GM12873 (cell line): ENCODE results near the gene PWWP2B.

Source experiments
- CTCF ChIP-seq: IDR thresholded peaks from 2 replicates; pipeline ENCODE4 v1.5.1; 2012; ENCODE audit warnings: low read depth, mild to moderate bottlenecking, moderate library complexity, low read length, control low read depth; ENCODE audit not compliant: insufficient read depth; ENCODE audit errors: missing control alignments

Gene PWWP2B

DNA sequence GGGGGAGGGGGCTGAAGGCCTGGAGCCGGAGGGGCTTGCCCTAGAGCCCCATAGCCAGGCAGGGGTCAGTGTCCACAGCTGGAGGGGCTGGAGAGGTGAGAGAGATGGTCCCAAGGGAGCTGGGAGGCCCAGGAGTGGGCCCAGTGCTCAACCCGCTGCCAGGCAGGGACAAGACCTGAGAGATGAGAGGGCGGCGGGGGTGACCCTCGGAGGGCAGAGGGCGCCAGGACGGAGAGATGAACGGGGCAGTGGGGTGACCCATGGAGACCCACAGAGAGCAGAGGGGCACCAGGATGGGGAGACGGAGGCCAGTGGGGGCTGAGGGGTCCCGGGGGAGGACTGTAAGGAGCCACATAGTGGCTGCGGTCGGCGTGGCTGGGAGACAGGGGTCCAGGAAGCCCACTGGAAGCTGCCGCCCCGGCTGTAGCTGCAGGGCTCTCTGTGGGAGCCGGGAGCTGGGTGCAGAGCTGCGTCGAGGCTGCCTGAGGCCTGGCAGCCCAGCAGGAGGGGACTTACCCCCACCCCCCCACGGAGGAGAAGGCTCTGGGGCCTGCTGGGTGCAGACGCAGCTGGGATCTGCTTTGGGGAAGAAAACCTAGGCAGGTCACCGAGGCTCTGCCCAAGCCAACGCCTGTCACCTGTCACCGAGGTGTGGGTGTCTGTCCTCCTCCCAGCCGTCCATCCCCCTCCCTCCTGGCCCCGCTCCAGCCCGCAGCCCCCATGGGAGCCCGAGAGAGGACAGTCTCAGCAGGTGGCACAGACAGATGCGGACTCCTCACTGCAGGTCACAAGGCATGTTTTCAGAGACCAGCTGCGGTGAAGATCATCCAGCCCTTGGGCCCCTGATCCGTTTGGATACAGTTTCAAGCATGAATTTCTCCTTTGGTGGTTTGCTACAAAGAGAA, 25.1 kb downstream of the PWWP2B start:
- TF ChIP-seq CTCF = no peak

GRCh38 chr10:132422903-132423825, 26.2 kb downstream of the PWWP2B start:
- no peak for TF ChIP-seq CTCF

DNA sequence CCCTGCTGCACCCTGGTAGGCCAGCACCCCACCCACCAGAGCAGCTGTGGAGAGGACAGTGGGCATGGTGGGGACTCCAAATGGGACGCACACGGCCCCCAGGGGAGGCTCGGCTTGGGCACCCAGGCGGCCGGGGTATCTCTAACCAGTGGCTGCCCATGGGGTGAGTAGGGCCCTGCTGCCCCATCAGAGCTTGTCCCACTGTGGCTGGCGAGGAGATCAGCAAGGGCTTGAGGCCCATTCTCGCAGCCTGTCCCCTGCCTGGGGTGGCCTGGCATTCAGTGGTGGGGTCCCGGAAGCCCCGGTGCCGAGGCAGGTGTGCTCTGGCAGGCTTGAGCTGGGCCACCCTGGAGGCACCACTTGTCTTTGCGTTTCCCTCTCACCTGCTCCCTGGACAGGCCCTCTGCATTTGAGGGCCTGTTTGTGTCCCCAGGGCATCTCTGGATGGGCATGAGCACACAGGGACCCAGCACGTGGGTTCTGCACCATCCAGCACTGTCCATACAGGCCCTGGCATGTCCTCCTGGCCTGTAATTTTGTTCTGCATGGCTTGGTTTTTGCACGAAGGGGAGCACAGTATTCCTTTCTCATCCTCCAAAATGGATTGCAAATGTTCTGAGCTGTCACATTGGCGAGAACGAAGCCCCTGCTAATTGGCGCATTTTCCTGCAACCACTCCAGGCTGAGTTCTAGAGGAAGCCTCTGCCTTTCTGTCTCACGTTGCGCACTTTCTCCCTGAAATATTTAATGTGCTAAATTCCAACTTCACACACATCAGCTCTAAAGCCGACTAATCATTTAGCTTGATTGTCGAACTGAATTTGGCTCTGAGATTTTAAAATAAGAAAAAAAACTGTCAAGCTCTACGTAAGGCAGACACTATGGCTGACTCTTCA, 27.2 kb downstream of the PWWP2B start:
- no peak for TF ChIP-seq CTCF

- no peak for TF ChIP-seq CTCF
These were observed 28.2 kb downstream of the PWWP2B start for GRCh38 chr10:132425029-132425756.

DNA sequence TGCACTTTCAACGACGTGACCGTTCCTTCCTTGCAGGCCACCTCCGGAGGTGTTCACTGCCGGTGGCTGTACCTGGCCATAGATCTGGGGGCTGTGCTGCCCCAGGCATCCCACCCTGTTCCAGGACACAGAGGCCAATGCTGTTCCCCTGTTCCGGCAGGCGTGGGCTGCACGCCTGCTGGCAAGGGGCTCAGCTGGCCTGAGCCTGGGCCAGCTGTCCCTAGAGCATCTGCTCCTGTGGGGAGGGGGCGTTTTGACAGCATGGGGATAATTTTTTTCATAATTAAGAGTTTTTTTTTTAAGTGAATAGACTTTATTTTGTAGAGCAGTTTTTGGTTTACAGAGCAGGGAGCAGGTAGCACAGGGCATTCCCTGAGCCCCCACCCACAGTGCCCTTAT, 28.8 kb downstream of the PWWP2B start:
- no peak for TF ChIP-seq CTCF

GRCh38 chr10:132427006-132427771, 30.2 kb downstream of the PWWP2B start:
- TF ChIP-seq CTCF = no peak
